Bone marrow (tissue), 2 donors: Measurements from ENCODE around the gene ADH1B.
"Not testable (repeated sequence)": the region's sequence is repeated elsewhere in the genome, so short reads cannot be mapped to it uniquely, and the experiment has no call there.

Experiments
- DNase-seq, 2 donors: peaks; one replicate each; lab custom pipeline; 2025; lab: John Stamatoyannopoulos, UW

ADH1B gene

GRCh38 chr4:99324361-99324760, 3.2 kb upstream of the ADH1B start:
- DNase-seq = no peak

- DNase-seq = no peak
Observed at GRCh38 chr4:99323756-99324155, 2.6 kb upstream of the ADH1B start.

GRCh38 chr4:99317811-99318210, 3.4 kb downstream of the ADH1B start:
- DNase-seq = not testable (repeated sequence)

GRCh38 chr4:99317354-99317753, 3.8 kb downstream of the ADH1B start:
- DNase-seq = no peak

GRCh38 chr4:99315839-99316238, 5.4 kb downstream of the ADH1B start:
- DNase-seq = no peak

GRCh38 chr4:99314211-99314610, 7.0 kb downstream of the ADH1B start:
- DNase-seq = no peak

GRCh38 chr4:99310389-99310788, 10.8 kb downstream of the ADH1B start:
- no peak for DNase-seq

- no peak for DNase-seq
Observed at GRCh38 chr4:99305638-99306400, 15.4 kb downstream of the ADH1B start.

GRCh38 chr4:99301376-99302164, 19.6 kb downstream of the ADH1B start:
- DNase-seq = no peak

GRCh38 chr4:99300934-99301333, 20.3 kb downstream of the ADH1B start:
- DNase-seq = no peak

- no peak for DNase-seq
Observed at GRCh38 chr4:99293357-99293756, 27.8 kb downstream of the ADH1B start.

- no peak for DNase-seq
Observed at GRCh38 chr4:99290848-99291786, 30.1 kb downstream of the ADH1B start, which contains the start of gene ADH1A. TSS of gene ADH1A (minus strand) at chr4:99290985. CDS start at chr4:99290914, 71 bp downstream.

- DNase-seq = no peak
Observed at GRCh38 chr4:99285387-99285786, 35.8 kb downstream of the ADH1B start.

- DNase-seq = no peak
Observed at GRCh38 chr4:99282731-99283130, 38.5 kb downstream of the ADH1B start.

GRCh38 chr4:99281261-99281660, 39.9 kb downstream of the ADH1B start:
- no peak for DNase-seq

- DNase-seq = no peak
Observed at GRCh38 chr4:99276417-99276816, 44.8 kb downstream of the ADH1B start.

- DNase-seq = no peak
Observed at GRCh38 chr4:99275885-99276284, 45.3 kb downstream of the ADH1B start.

- DNase-seq = no peak
Observed at GRCh38 chr4:99275050-99275449, 46.2 kb downstream of the ADH1B start.

- no peak for DNase-seq
Observed at GRCh38 chr4:99273704-99274103, 47.5 kb downstream of the ADH1B start.

- DNase-seq = no peak
Observed at GRCh38 chr4:99264927-99265326, 56.3 kb downstream of the ADH1B start.
